ENCODE data around the gene SLC25A14. TPM values are rescaled to one million over a fixed set of nuclear protein-coding genes. Genes with fewer than 3 reads are reported as not detected.

Gene SLC25A14
- total RNA-seq, 1 donor from 2014 or later = 28.4 TPM

DNA sequence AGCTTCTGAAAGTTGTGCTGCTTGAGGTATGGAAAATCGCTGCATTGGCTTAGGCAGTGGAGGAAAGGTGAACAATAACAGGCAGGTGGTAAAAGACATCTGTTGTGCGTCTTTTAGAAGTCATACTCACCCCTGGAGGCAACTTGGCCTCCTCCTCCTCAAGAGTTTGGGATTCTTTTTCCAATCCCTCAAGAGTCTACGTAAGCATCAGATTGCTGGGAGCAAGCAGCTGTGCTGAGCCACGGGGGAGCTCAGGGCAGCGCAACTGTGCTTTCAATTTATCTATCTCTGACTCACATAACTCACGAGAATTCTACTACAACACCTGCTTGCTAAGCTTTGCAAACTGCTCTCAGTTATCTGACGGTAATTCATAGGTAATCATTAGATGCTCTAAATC is 55.6 kb downstream of the SLC25A14 start:
- H3K27me3 Mint-ChIP-seq (ENCODE audit: unreplicated experiment) = peaks cover 5% of the 10 kb centered on the region

GRCh38 chrX:130401415-130402207 is 61.9 kb downstream of the SLC25A14 start, which contains the start of gene RBMX2:
RBMX2 (plus strand) TSS chrX:130401987; CDS start chrX:130402033, 46 bp downstream.
- Mint-ChIP-seq H3K9me3 (ENCODE audit: unreplicated experiment) (no peaks in the 10 kb centered on the region), H3K4me3 (ENCODE audit: unreplicated experiment) (peak within 1 kb of the TSS; percentile 95), H3K4me1 (ENCODE audit: low read depth, unreplicated experiment) (no peaks in the 10 kb centered on the region), H3K27ac (ENCODE audit: unreplicated experiment) (peak within 1 kb of the TSS; percentile 81), H3K36me3 (ENCODE audit: unreplicated experiment) (no peaks in the 10 kb centered on the region), H3K27me3 (ENCODE audit: unreplicated experiment) (peaks cover 5% of the 10 kb centered on the region)
- TF ChIP-seq, protein P1, sequence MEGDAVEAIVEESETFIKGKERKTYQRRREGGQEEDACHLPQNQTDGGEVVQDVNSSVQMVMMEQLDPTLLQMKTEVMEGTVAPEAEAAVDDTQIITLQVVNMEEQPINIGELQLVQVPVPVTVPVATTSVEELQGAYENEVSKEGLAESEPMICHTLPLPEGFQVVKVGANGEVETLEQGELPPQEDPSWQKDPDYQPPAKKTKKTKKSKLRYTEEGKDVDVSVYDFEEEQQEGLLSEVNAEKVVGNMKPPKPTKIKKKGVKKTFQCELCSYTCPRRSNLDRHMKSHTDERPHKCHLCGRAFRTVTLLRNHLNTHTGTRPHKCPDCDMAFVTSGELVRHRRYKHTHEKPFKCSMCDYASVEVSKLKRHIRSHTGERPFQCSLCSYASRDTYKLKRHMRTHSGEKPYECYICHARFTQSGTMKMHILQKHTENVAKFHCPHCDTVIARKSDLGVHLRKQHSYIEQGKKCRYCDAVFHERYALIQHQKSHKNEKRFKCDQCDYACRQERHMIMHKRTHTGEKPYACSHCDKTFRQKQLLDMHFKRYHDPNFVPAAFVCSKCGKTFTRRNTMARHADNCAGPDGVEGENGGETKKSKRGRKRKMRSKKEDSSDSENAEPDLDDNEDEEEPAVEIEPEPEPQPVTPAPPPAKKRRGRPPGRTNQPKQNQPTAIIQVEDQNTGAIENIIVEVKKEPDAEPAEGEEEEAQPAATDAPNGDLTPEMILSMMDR (IDR thresholded peaks at IDR 0.05; ENCODE audit: partially characterized antibody, unreplicated experiment) = no peak
- peak; percentile 78 for DNase-seq

More for the DNA sequence above, 55.6 kb downstream of the SLC25A14 start:
- H3K36me3 Mint-ChIP-seq (ENCODE audit: unreplicated experiment) = no peaks in the 10 kb centered on the region
- no peak overlapping the region for H3K4me3 Mint-ChIP-seq (ENCODE audit: unreplicated experiment)
- DNase-seq = no peak
- peaks cover 2% of the 10 kb centered on the region for H3K4me1 Mint-ChIP-seq (ENCODE audit: low read depth, unreplicated experiment)
- no peaks in the 10 kb centered on the region for H3K9me3 Mint-ChIP-seq (ENCODE audit: unreplicated experiment)
- TF ChIP-seq, protein P1 (IDR thresholded peaks at IDR 0.05; ENCODE audit: partially characterized antibody, unreplicated experiment) = no peak
- no peak overlapping the region for H3K27ac Mint-ChIP-seq (ENCODE audit: unreplicated experiment)

DNA sequence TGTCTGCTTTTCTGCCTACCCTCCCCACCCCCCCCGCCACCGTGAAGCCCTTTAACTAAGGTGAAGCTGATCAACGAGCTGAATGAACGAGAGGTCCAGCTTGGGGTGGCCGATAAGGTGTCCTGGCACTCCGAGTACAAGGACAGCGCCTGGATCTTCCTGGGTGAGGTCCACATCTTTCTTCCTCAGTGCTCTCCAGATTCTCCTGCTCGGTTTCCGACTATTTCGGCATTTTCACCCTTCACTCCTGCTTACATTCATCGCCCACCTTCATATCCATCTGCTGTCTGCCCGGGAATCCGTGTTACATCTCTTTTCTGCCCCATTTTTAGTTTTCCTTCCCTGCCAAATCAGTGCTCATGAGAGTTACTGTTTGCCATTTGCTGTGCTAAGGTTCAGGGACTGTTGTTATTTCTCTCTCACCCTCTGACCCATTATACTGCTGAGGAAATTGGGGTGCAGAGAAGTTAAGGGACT is 62.5 kb downstream of the SLC25A14 start:
- TF ChIP-seq, protein P1 (IDR thresholded peaks at IDR 0.05; ENCODE audit: partially characterized antibody, unreplicated experiment) = no peak
- Mint-ChIP-seq H3K27ac (ENCODE audit: unreplicated experiment) (peak overlapping the region; percentile 81), H3K36me3 (ENCODE audit: unreplicated experiment) (no peaks in the 10 kb centered on the region), H3K4me3 (ENCODE audit: unreplicated experiment) (peak overlapping the region; percentile 95), H3K4me1 (ENCODE audit: low read depth, unreplicated experiment) (no peaks in the 10 kb centered on the region), H3K9me3 (ENCODE audit: unreplicated experiment) (no peaks in the 10 kb centered on the region), H3K27me3 (ENCODE audit: unreplicated experiment) (peaks cover 4% of the 10 kb centered on the region)
- DNase-seq = no peak

- Mint-ChIP-seq H3K4me1 (ENCODE audit: low read depth, unreplicated experiment) (no peaks in the 10 kb centered on the region), H3K27me3 (ENCODE audit: unreplicated experiment) (peaks cover 2% of the 10 kb centered on the region), H3K9me3 (ENCODE audit: unreplicated experiment) (no peaks in the 10 kb centered on the region), H3K36me3 (ENCODE audit: unreplicated experiment) (no peaks in the 10 kb centered on the region), H3K27ac (ENCODE audit: unreplicated experiment) (no peak overlapping the region), H3K4me3 (ENCODE audit: unreplicated experiment) (no peak overlapping the region)
- no peak for DNase-seq
- TF ChIP-seq, protein P1 (IDR thresholded peaks at IDR 0.05; ENCODE audit: partially characterized antibody, unreplicated experiment) = no peak
Measured at GRCh38 chrX:130413415-130413814, 73.7 kb downstream of the SLC25A14 start.

DNA sequence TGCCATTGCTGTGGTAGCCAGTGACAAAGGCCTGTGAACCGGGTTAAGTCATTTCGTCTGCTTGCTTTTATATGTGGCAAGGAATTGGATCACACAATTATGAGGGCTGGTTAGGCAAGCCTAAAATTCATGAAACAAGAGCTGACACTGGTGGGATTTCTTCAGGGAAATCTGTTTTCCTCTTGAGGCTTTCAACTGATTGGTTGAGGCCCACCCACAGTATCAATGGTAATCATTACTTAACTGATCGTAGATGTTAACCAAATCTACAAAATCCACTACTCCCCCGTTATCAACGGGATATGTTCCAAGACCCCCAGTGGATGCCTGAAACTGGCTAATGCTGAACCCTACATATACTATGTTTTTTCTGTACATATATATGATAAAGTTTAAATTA is 75.1 kb downstream of the SLC25A14 start:
- H3K27ac Mint-ChIP-seq (ENCODE audit: unreplicated experiment) = no peak overlapping the region
- H3K36me3 Mint-ChIP-seq (ENCODE audit: unreplicated experiment) = no peaks in the 10 kb centered on the region

More for the DNA sequence above, 75.1 kb downstream of the SLC25A14 start:
- no peak for DNase-seq
- H3K4me1 Mint-ChIP-seq (ENCODE audit: low read depth, unreplicated experiment) = no peaks in the 10 kb centered on the region
- no peaks in the 10 kb centered on the region for H3K9me3 Mint-ChIP-seq (ENCODE audit: unreplicated experiment)
- TF ChIP-seq, protein P1 (IDR thresholded peaks at IDR 0.05; ENCODE audit: partially characterized antibody, unreplicated experiment) = no peak
- peaks cover 2% of the 10 kb centered on the region for H3K27me3 Mint-ChIP-seq (ENCODE audit: unreplicated experiment)
- no peak overlapping the region for H3K4me3 Mint-ChIP-seq (ENCODE audit: unreplicated experiment)

Measured in glutamatergic neuron (in vitro differentiated cells).